ENCODE results near the gene RBM11. TPM values are rescaled to one million over a fixed set of nuclear protein-coding genes. Genes with fewer than 3 reads are reported as not detected.

Gene RBM11
- total RNA-seq, 1 donor from 2014 or later: 4.6 TPM

GRCh38 chr21:14262039-14262438 lies 46.1 kb downstream of the RBM11 start:
- H3K27me3 ChIP-seq (ENCODE audit: control insufficient read depth, insufficient read depth, low read length): no peaks in the 10 kb centered on the region
- TF ChIP-seq CTCF (IDR thresholded peaks at IDR 0.05; ENCODE audit: insufficient read depth, low read length, poor library complexity, severe bottlenecking): no peak

GRCh38 chr21:14263879-14264278 lies 47.9 kb downstream of the RBM11 start:
- Histone ChIP-seq H3K4me3 (ENCODE audit: low read depth, low read length) (no peak overlapping the region), H3K27me3 (ENCODE audit: control insufficient read depth, insufficient read depth, low read length) (no peaks in the 10 kb centered on the region), H3K36me3 (ENCODE audit: control insufficient read depth, insufficient read depth, low read length) (no peaks in the 10 kb centered on the region)
- no peak for DNase-seq (ENCODE audit: low read depth)
- TF ChIP-seq CTCF (IDR thresholded peaks at IDR 0.05; ENCODE audit: insufficient read depth, low read length, poor library complexity, severe bottlenecking): no peak

More at GRCh38 chr21:14262039-14262438, 46.1 kb downstream of the RBM11 start:
- no peaks in the 10 kb centered on the region for H3K36me3 ChIP-seq (ENCODE audit: control insufficient read depth, insufficient read depth, low read length)
- no peak for DNase-seq (ENCODE audit: low read depth)
- no peak overlapping the region for H3K4me3 ChIP-seq (ENCODE audit: low read depth, low read length)

GRCh38 chr21:14265023-14265422 lies 49.1 kb downstream of the RBM11 start:
- no peaks in the 10 kb centered on the region for H3K27me3 ChIP-seq (ENCODE audit: control insufficient read depth, insufficient read depth, low read length)
- no peak for TF ChIP-seq CTCF (IDR thresholded peaks at IDR 0.05; ENCODE audit: insufficient read depth, low read length, poor library complexity, severe bottlenecking)
- H3K4me3 ChIP-seq (ENCODE audit: low read depth, low read length): no peak overlapping the region
- no peak for DNase-seq (ENCODE audit: low read depth)
- H3K36me3 ChIP-seq (ENCODE audit: control insufficient read depth, insufficient read depth, low read length): no peaks in the 10 kb centered on the region

GRCh38 chr21:14267076-14267475 lies 51.1 kb downstream of the RBM11 start:
- DNase-seq (ENCODE audit: low read depth): no peak
- Histone ChIP-seq H3K4me3 (ENCODE audit: low read depth, low read length) (no peak overlapping the region), H3K36me3 (ENCODE audit: control insufficient read depth, insufficient read depth, low read length) (no peaks in the 10 kb centered on the region), H3K27me3 (ENCODE audit: control insufficient read depth, insufficient read depth, low read length) (no peaks in the 10 kb centered on the region)
- TF ChIP-seq CTCF (IDR thresholded peaks at IDR 0.05; ENCODE audit: insufficient read depth, low read length, poor library complexity, severe bottlenecking): no peak

GRCh38 chr21:14270631-14271030 lies 54.7 kb downstream of the RBM11 start:
- no peak for TF ChIP-seq CTCF (IDR thresholded peaks at IDR 0.05; ENCODE audit: insufficient read depth, low read length, poor library complexity, severe bottlenecking)
- DNase-seq (ENCODE audit: low read depth): no peak
- Histone ChIP-seq H3K27me3 (ENCODE audit: control insufficient read depth, insufficient read depth, low read length) (peaks cover 7% of the 10 kb centered on the region), H3K4me3 (ENCODE audit: low read depth, low read length) (no peak overlapping the region), H3K36me3 (ENCODE audit: control insufficient read depth, insufficient read depth, low read length) (no peaks in the 10 kb centered on the region)

GRCh38 chr21:14271053-14271452 lies 55.1 kb downstream of the RBM11 start:
- no peak for DNase-seq (ENCODE audit: low read depth)
- Histone ChIP-seq H3K4me3 (ENCODE audit: low read depth, low read length) (no peak overlapping the region), H3K27me3 (ENCODE audit: control insufficient read depth, insufficient read depth, low read length) (peaks cover 7% of the 10 kb centered on the region), H3K36me3 (ENCODE audit: control insufficient read depth, insufficient read depth, low read length) (no peaks in the 10 kb centered on the region)
- TF ChIP-seq CTCF (IDR thresholded peaks at IDR 0.05; ENCODE audit: insufficient read depth, low read length, poor library complexity, severe bottlenecking): no peak

All from kidney epithelial cell (primary cell).